ENCODE data around the gene ZBTB7C.

ZBTB7C gene

DNA sequence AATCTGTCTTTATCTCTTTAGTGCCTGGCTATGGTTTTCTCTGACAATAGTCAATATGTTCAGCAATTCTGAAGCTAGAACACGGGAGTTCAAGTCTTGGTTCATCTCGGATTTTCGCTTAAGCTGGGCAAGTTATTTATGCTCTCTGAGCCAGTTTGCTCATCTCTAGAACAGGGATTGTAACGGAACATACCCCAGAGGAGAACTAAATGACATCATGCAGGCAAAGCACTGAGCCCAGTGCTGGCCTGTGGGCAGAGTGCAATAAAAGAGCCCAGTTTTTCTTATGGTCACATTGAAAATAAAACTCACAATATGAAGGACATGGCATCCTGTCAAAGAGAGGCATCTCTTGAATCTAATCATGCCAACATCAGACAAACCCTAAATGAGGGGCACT is 143.9 kb downstream of the ZBTB7C start:
- FAIRE-seq (no peak), DNase-seq (ENCODE audit: insufficient read length, low spot score) (no peak)
- TF ChIP-seq POU2F2 (IDR thresholded peaks at IDR 0.05; ENCODE audit: low read depth, low read length) = no peak
- no peak for TF ChIP-seq POLR2A (IDR thresholded peaks at IDR 0.05; ENCODE audit: low read depth, low read length)
- no peak for TF ChIP-seq TAF1 (IDR thresholded peaks at IDR 0.05; ENCODE audit: low read depth, low read length)
- TF ChIP-seq POLR2AphosphoS5 (IDR thresholded peaks at IDR 0.05; ENCODE audit: low read depth, low read length) = no peak
- no peak for TF ChIP-seq PAX5 (IDR thresholded peaks at IDR 0.05; ENCODE audit: insufficient read depth, low read length, severe bottlenecking)
- no peak for TF ChIP-seq SPI1 (IDR thresholded peaks at IDR 0.05; ENCODE audit: low read depth, low read length)

- no peak for FAIRE-seq
- no peak for DNase-seq (ENCODE audit: insufficient read length, low spot score)
- TF ChIP-seq POLR2A (IDR thresholded peaks at IDR 0.05; ENCODE audit: low read depth, low read length) (no peak), SPI1 (IDR thresholded peaks at IDR 0.05; ENCODE audit: low read depth, low read length) (no peak), TAF1 (IDR thresholded peaks at IDR 0.05; ENCODE audit: low read depth, low read length) (no peak)
These were observed 145.0 kb downstream of the ZBTB7C start for GRCh38 chr18:48263914-48264902.

- no peak for FAIRE-seq
- no peak for DNase-seq (ENCODE audit: insufficient read length, low spot score)
These were observed 145.9 kb downstream of the ZBTB7C start for GRCh38 chr18:48263192-48263853.

GRCh38 chr18:48260237-48260636 is 148.9 kb downstream of the ZBTB7C start:
- DNase-seq (ENCODE audit: insufficient read length, low spot score) = no peak
- FAIRE-seq = no peak
- no peak for TF ChIP-seq TAF1 (IDR thresholded peaks at IDR 0.05; ENCODE audit: low read depth, low read length)
- no peak for TF ChIP-seq SPI1 (IDR thresholded peaks at IDR 0.05; ENCODE audit: low read depth, low read length)
- TF ChIP-seq PAX5 (IDR thresholded peaks at IDR 0.05; ENCODE audit: insufficient read depth, low read length, severe bottlenecking) = no peak
- TF ChIP-seq POLR2AphosphoS5 (IDR thresholded peaks at IDR 0.05; ENCODE audit: low read depth, low read length) = no peak
- no peak for TF ChIP-seq POU2F2 (IDR thresholded peaks at IDR 0.05; ENCODE audit: low read depth, low read length)
- TF ChIP-seq POLR2A (IDR thresholded peaks at IDR 0.05; ENCODE audit: low read depth, low read length) = no peak

More at GRCh38 chr18:48263192-48263853, 145.9 kb downstream of the ZBTB7C start:
- TF ChIP-seq TAF1 (IDR thresholded peaks at IDR 0.05; ENCODE audit: low read depth, low read length) (no peak), POLR2AphosphoS5 (IDR thresholded peaks at IDR 0.05; ENCODE audit: low read depth, low read length) (no peak), PAX5 (IDR thresholded peaks at IDR 0.05; ENCODE audit: insufficient read depth, low read length, severe bottlenecking) (no peak), POLR2A (IDR thresholded peaks at IDR 0.05; ENCODE audit: low read depth, low read length) (no peak), SPI1 (IDR thresholded peaks at IDR 0.05; ENCODE audit: low read depth, low read length) (no peak), POU2F2 (IDR thresholded peaks at IDR 0.05; ENCODE audit: low read depth, low read length) (no peak)

GRCh38 chr18:48256848-48257247 is 152.3 kb downstream of the ZBTB7C start:
- FAIRE-seq (no peak), DNase-seq (ENCODE audit: insufficient read length, low spot score) (no peak)
- TF ChIP-seq SPI1 (IDR thresholded peaks at IDR 0.05; ENCODE audit: low read depth, low read length) = no peak
- TF ChIP-seq POU2F2 (IDR thresholded peaks at IDR 0.05; ENCODE audit: low read depth, low read length) = no peak
- no peak for TF ChIP-seq POLR2AphosphoS5 (IDR thresholded peaks at IDR 0.05; ENCODE audit: low read depth, low read length)
- TF ChIP-seq POLR2A (IDR thresholded peaks at IDR 0.05; ENCODE audit: low read depth, low read length) = no peak
- TF ChIP-seq TAF1 (IDR thresholded peaks at IDR 0.05; ENCODE audit: low read depth, low read length) = no peak
- no peak for TF ChIP-seq PAX5 (IDR thresholded peaks at IDR 0.05; ENCODE audit: insufficient read depth, low read length, severe bottlenecking)

DNA sequence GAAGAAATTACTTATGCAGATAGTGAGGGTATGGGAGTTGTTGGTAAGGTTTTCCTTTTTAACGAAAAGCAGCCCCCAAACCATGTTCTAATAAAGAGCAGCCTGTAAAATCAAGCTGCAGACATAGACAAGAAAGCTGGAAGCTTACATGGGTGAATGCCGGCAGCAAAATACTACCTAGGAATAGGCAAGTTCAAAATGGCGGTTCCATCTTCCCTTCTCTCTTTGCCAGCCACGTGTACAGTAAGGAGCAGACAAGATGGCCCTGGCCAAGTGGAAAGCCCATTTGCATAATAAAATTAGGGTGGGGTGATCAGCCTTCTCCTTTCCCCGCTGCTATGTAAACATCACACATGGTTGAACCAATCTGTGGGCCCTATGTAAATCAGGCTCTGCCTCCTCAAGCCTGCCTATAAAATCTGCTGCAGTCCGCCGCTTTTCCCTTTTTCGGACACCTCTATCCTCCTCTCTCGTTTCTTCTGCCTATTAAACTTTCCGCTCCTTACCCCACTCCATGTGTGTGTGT is 155.0 kb downstream of the ZBTB7C start:
- no peak for TF ChIP-seq TAF1 (IDR thresholded peaks at IDR 0.05; ENCODE audit: low read depth, low read length)
- TF ChIP-seq SPI1 (IDR thresholded peaks at IDR 0.05; ENCODE audit: low read depth, low read length) = no peak
- no peak for TF ChIP-seq POLR2A (IDR thresholded peaks at IDR 0.05; ENCODE audit: low read depth, low read length)
- TF ChIP-seq PAX5 (IDR thresholded peaks at IDR 0.05; ENCODE audit: insufficient read depth, low read length, severe bottlenecking) = no peak
- TF ChIP-seq POLR2AphosphoS5 (IDR thresholded peaks at IDR 0.05; ENCODE audit: low read depth, low read length) = no peak
- no peak for TF ChIP-seq POU2F2 (IDR thresholded peaks at IDR 0.05; ENCODE audit: low read depth, low read length)
- DNase-seq (ENCODE audit: insufficient read length, low spot score) (no peak), FAIRE-seq (no peak)

DNA sequence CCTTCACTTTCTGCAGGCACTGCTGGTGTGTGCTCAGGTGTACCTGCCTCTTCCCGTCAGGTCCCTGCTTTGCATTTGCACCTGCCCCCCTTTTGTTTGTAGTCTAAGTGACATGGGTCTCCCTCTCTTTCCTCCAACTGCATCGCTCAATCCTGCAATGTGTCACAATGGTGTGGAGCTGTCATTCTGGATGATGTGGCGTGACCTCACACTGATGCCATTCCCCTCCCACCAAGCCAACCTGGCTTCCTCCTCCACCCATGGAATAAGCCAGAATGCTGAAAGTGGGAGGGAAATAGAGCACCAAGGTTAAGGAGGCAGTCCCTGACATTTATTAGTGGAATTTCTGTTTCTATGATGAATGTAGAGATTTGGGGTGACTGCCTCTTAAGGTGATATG is 156.7 kb downstream of the ZBTB7C start:
- DNase-seq (ENCODE audit: insufficient read length, low spot score) (no peak), FAIRE-seq (no peak)
- no peak for TF ChIP-seq POLR2A (IDR thresholded peaks at IDR 0.05; ENCODE audit: low read depth, low read length)

DNA sequence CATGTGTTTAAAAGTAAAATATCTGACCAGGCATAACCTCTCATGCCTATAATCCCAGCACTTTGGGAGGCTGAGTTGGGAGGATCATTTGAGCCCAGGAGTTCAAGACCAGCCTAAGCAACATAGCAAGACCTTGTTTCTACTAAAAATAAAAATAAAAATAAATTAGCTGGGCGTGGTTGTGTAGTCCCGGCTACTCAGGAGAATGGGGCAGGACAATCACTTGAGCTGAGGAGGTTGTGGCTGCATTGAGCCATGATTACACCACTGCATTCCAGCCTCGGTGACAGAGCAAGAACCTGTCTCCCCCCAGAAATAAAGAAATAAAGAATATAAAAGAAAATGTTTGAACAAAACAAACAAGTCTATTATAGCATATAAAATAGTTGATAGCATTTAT is 158.3 kb downstream of the ZBTB7C start:
- FAIRE-seq (no peak), DNase-seq (ENCODE audit: insufficient read length, low spot score) (no peak)
- TF ChIP-seq PAX5 (IDR thresholded peaks at IDR 0.05; ENCODE audit: insufficient read depth, low read length, severe bottlenecking) (no peak), POLR2AphosphoS5 (IDR thresholded peaks at IDR 0.05; ENCODE audit: low read depth, low read length) (no peak), TAF1 (IDR thresholded peaks at IDR 0.05; ENCODE audit: low read depth, low read length) (no peak)

- FAIRE-seq (no peak), DNase-seq (ENCODE audit: insufficient read length, low spot score) (no peak)
- TF ChIP-seq SPI1 (IDR thresholded peaks at IDR 0.05; ENCODE audit: low read depth, low read length) (no peak), POLR2AphosphoS5 (IDR thresholded peaks at IDR 0.05; ENCODE audit: low read depth, low read length) (no peak), POU2F2 (IDR thresholded peaks at IDR 0.05; ENCODE audit: low read depth, low read length) (no peak), PAX5 (IDR thresholded peaks at IDR 0.05; ENCODE audit: insufficient read depth, low read length, severe bottlenecking) (no peak), POLR2A (IDR thresholded peaks at IDR 0.05; ENCODE audit: low read depth, low read length) (no peak), TAF1 (IDR thresholded peaks at IDR 0.05; ENCODE audit: low read depth, low read length) (no peak)
These were observed 158.7 kb downstream of the ZBTB7C start for GRCh38 chr18:48250362-48250907.

Measured in GM12891 (cell line).